OCI-M2 (cell line): ENCODE data around the gene RUNX2.
"Not testable (repeated sequence)": the region's sequence is repeated elsewhere in the genome, so short reads cannot be mapped to it uniquely, and the experiment has no call there.

Source experiments
- DNase-seq: peaks from one replicate; lab custom pipeline; 2025; ENCODE audit not compliant: unreplicated experiment; lab: John Stamatoyannopoulos, UW

RUNX2 gene

GRCh38 chr6:45548657-45549515, 220.8 kb downstream of the RUNX2 start:
- no peak for DNase-seq

GRCh38 chr6:45552536-45552935, 224.4 kb downstream of the RUNX2 start:
- no peak for DNase-seq

GRCh38 chr6:45553730-45554344, 225.7 kb downstream of the RUNX2 start:
- DNase-seq = no peak

- DNase-seq = no peak
Measured at GRCh38 chr6:45554591-45554990, 226.5 kb downstream of the RUNX2 start.

- no peak for DNase-seq
Measured at GRCh38 chr6:45555981-45556771, 228.0 kb downstream of the RUNX2 start.

GRCh38 chr6:45556828-45557227, 228.7 kb downstream of the RUNX2 start:
- DNase-seq = no peak

GRCh38 chr6:45557454-45557853, 229.3 kb downstream of the RUNX2 start:
- DNase-seq = no peak

GRCh38 chr6:45558858-45559257, 230.7 kb downstream of the RUNX2 start:
- no peak for DNase-seq

- not testable (repeated sequence) for DNase-seq
Measured at GRCh38 chr6:45560321-45560820, 232.2 kb downstream of the RUNX2 start.

- no peak for DNase-seq
Measured at GRCh38 chr6:45562171-45562570, 234.0 kb downstream of the RUNX2 start.

GRCh38 chr6:45563041-45563440, 234.9 kb downstream of the RUNX2 start:
- no peak for DNase-seq

GRCh38 chr6:45563844-45564243, 235.7 kb downstream of the RUNX2 start:
- DNase-seq = no peak

GRCh38 chr6:45566882-45567281, 238.8 kb downstream of the RUNX2 start:
- DNase-seq = no peak

GRCh38 chr6:45567879-45568278, 239.7 kb downstream of the RUNX2 start:
- no peak for DNase-seq

GRCh38 chr6:45568626-45569025, 240.5 kb downstream of the RUNX2 start:
- no peak for DNase-seq

- no peak for DNase-seq
Measured at GRCh38 chr6:45569210-45569945, 241.2 kb downstream of the RUNX2 start.

GRCh38 chr6:45571159-45571558, 243.0 kb downstream of the RUNX2 start:
- no peak for DNase-seq

GRCh38 chr6:45572833-45573232, 244.7 kb downstream of the RUNX2 start:
- no peak for DNase-seq

GRCh38 chr6:45574014-45574461, 245.9 kb downstream of the RUNX2 start:
- no peak for DNase-seq

- DNase-seq = no peak
Measured at GRCh38 chr6:45574885-45575284, 246.8 kb downstream of the RUNX2 start.
